ENCODE results near the gene GAS7. TPM values are rescaled to one million over a fixed set of nuclear protein-coding genes. Genes with fewer than 3 reads are reported as not detected.

GAS7 gene
- total RNA-seq, 8 experiments from 2014 or later, result 4.1 to 37.7 (median 9.7) TPM

DNA sequence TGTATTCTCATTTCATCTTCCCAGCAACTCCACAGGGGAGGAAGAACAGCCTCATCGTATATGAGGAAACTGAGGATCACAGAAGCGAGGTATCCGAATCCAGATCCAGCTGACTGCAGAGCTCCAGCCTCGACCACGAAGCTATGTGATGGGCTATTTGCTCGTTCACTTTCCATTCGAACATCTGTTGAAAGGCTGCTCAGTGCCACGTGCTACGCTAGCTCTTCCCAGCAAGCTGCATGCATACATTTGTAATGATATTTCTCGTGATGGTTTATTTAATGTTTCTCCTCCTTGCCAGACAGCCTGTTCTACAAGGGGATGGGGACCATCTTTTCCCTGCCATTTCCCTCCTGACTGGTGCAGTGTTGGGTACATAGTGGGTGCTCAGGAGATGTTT lies 244.9 kb downstream of the GAS7 start:
- Histone ChIP-seq H3K4me3 (no peak overlapping the region), H3K4me1 (replicated peaks in 1 of 2) (peaks cover under 1 to 2% of the 10 kb centered on the region in 2 donors), H3K27ac (no peak overlapping the region)
- in situ Hi-C loops (cut with MboI; ENCODE audit: low pct_unique_long_range_greater_than_20kb in 2 of 9, low sequenced_read_pairs in 9 of 9, unreplicated experiment in 9 of 9), result loop anchor here in 2 of 9 experiments (25.0 kb wide), 2 partner anchors 234 to 284 kb away; partner anchors contain the start of gene GAS7 (in 1 of the 2)
- WGBS, 10 experiments, result 13 to 84% (median 73%) methylated on average over 1 to 10 of the region's 10 CpGs; no CpG with 5 or more reads in 2 of the 10 experiments
- ATAC-seq (replicated peaks in 6 of 8), result peak in 4 of 8 experiments; percentile 16 to 71 (median 48)

DNA sequence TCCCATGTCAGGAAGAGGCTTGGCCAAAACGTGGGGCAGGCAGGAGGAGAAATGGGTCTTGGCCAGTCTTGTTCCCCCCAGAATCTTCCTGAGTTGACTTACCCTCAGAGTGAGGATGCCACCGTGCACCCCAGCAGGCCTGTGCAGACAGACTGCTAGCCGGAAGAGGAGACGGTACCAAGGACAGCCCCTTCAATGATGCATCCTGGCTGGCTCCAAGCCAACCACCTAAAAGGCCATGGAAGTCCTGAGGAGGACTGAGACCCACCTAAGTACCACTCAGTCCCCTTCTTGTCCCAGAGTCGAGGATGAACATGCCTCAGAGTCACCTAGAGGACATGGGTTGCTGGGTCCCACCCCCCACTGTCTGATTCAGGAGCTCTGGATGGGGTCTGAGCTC lies 246.6 kb downstream of the GAS7 start:
- 33 to 100% (median 83%) methylated on average over 1 to 5 of the region's 5 CpGs; no CpG with 5 or more reads in 3 of the 10 experiments for WGBS, 10 experiments
- ATAC-seq (replicated peaks in 6 of 8), result no peak
- H3K4me3 ChIP-seq, result no peak overlapping the region
- in situ Hi-C loops (cut with MboI; ENCODE audit: low pct_unique_long_range_greater_than_20kb in 2 of 9, low sequenced_read_pairs in 9 of 9, unreplicated experiment in 9 of 9), result loop anchor here in 2 of 9 experiments (25.0 kb wide), 2 partner anchors 235 to 285 kb away; partner anchors contain the start of gene GAS7 (in 1 of the 2)
- no peak overlapping the region for H3K27ac ChIP-seq
- no peaks in the 10 kb centered on the region for H3K4me1 ChIP-seq (replicated peaks in 1 of 2)

DNA sequence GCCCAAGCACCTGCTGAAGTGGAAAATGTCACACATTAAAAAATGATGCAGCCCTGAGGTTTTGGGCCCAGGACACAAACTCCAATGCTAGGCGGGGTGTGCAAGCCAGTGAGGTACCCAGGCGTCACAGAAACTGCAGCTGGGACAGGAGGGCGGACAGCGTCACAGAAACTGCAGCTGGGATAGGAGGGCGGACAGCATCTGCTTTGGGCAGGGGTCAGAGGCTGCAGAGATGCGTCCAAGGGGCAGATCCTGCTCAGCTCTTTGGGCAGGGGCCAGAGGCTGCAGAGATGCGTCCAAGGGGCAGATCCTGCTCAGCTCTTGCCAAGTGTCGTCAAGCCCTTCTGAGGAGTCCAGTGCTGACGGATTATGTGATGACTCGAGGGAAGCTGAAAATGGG lies 249.5 kb downstream of the GAS7 start:
- 27 to 80% (median 67%) methylated on average over 1 to 6 of the region's 10 CpGs; no CpG with 5 or more reads in 3 of the 10 experiments for WGBS, 10 experiments
- Histone ChIP-seq H3K27ac (no peak overlapping the region), H3K4me1 (replicated peaks in 1 of 2) (peaks cover 11 to 16% of the 10 kb centered on the region in 2 donors), H3K4me3 (no peak overlapping the region)
- in situ Hi-C loops (cut with MboI; ENCODE audit: low pct_unique_long_range_greater_than_20kb in 2 of 9, low sequenced_read_pairs in 9 of 9, unreplicated experiment in 9 of 9), result loop anchor here in 2 of 9 experiments (25.0 kb wide), 2 partner anchors 363 to 663 kb away; no protein-coding TSS in a partner anchor
- no peak for ATAC-seq (replicated peaks in 6 of 8)

DNA sequence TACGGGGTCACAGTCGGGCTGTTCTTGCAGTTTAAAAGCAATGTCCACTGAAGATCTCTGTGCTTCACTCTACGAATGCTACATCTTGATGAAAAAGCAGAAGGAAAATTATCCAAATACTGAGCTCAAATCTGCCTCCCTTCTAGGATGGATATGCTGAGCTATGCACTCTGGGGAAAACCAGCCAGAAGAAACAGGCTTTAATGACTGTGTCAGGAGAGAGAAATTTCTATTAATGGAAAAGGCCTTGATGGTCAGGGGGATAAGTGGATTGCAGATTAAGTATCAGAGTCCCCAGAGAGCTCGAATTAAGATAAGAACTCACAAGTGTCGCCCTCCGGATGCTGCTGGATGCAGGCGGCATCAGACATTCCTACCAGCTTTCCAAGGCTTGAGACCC lies 253.7 kb downstream of the GAS7 start:
- H3K27ac ChIP-seq, result peak overlapping the region; percentile 66 to 73
- in situ Hi-C loops (cut with MboI; ENCODE audit: low pct_unique_long_range_greater_than_20kb in 2 of 9, low sequenced_read_pairs in 9 of 9, unreplicated experiment in 9 of 9), result loop anchor here in 2 of 9 experiments (25.0 kb wide), 2 partner anchors 368 to 668 kb away; no protein-coding TSS in a partner anchor
- H3K4me1 ChIP-seq (replicated peaks in 1 of 2), result peaks cover 11 to 21% of the 10 kb centered on the region in 2 donors
- peak in 5 of 8 experiments; percentile 73 to 95 (median 93) for ATAC-seq (replicated peaks in 6 of 8)
- WGBS, 10 experiments, result 40 to 100% (median 68%) methylated on average over 1 to 3 of the region's 7 CpGs; no CpG with 5 or more reads in 2 of the 10 experiments
- H3K4me3 ChIP-seq, result no peak overlapping the region

DNA sequence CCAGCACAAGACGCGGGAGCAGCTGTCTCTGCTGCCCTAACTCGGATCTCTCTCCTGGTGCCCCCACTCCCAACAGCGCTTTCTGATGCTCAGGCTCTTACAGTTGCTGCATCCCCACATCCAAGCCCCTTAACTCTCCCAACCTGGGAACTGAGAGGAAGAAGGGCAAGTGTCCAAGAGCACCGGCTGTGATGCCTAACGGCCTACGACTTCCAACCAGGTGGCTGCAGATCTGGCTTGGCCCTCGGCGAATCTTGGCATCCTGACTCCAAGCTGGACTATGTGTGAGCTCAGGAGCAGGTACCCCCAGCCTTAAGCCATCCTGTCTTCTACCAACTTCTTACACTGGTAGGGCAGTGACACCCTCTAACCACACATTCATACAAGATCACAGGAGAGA lies 255.1 kb downstream of the GAS7 start:
- WGBS, 10 experiments, result 70 to 100% (median 90%) methylated on average over 2 to 4 of the region's 9 CpGs; no CpG with 5 or more reads in 6 of the 10 experiments
- no peak overlapping the region for H3K27ac ChIP-seq
- ATAC-seq (replicated peaks in 6 of 8), result no peak

DNA sequence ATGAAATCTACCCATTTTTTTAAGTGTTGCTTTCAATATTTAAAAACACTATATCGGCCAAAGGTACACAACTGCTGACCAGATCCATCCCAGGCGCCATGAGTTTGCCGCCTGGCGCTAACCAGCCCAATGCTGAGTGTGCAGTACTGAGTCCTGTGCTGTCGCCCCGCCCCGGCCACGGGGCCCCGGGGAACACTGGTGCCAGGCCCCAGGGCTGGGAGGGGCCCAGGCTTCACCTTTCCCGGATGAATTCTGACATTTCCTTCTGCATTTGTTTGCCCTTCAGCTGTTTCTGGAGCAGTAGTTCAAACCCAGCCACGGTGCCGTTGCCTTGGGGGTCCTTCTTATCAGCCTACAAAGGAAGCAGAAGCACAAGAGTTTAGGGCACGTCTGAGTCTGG lies 255.5 kb downstream of the GAS7 start:
- Histone ChIP-seq H3K4me1 (replicated peaks in 1 of 2) (peaks cover 11 to 21% of the 10 kb centered on the region in 2 donors), H3K27ac (no peak overlapping the region), H3K4me3 (no peak overlapping the region)
- WGBS, 10 experiments, result 75 to 100% (median 93%) methylated on average over 1 to 8 of the region's 13 CpGs; no CpG with 5 or more reads in 5 of the 10 experiments
- in situ Hi-C loops (cut with MboI; ENCODE audit: low pct_unique_long_range_greater_than_20kb in 2 of 9, low sequenced_read_pairs in 9 of 9, unreplicated experiment in 9 of 9), result loop anchor here in 2 of 9 experiments (25.0 kb wide), 2 partner anchors 369 to 669 kb away; no protein-coding TSS in a partner anchor
- ATAC-seq (replicated peaks in 6 of 8), result no peak

More for the DNA sequence above, 255.1 kb downstream of the GAS7 start:
- in situ Hi-C loops (cut with MboI; ENCODE audit: low pct_unique_long_range_greater_than_20kb in 2 of 9, low sequenced_read_pairs in 9 of 9, unreplicated experiment in 9 of 9), result loop anchor here in 2 of 9 experiments (25.0 kb wide), 2 partner anchors 369 to 669 kb away; no protein-coding TSS in a partner anchor
- Histone ChIP-seq H3K4me1 (replicated peaks in 1 of 2) (peaks cover 11 to 21% of the 10 kb centered on the region in 2 donors), H3K4me3 (no peak overlapping the region)

DNA sequence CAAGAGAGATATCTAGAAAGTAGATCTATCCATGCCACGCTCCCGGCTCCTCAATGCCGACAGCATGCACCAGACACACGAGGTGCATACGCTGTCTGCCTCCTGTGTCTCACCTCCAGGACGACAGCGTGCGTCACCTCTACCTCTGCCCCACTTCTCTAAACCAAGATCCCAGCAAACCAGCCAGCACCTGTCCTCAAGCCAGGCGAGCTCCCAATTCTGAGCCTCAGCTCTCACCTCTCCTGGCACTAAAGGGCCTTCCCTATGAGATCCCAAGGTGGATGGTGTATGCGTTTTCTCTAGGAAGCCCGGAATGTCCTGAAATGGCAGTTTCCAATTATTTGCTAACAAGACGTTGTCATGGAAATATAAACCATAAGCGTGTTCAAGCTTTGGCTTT lies 257.1 kb downstream of the GAS7 start:
- H3K27ac ChIP-seq, result no peak overlapping the region
- no peak overlapping the region for H3K4me3 ChIP-seq
- H3K4me1 ChIP-seq (replicated peaks in 1 of 2), result peaks cover 11 to 21% of the 10 kb centered on the region in 2 donors
- 77 to 100% (median 90%) methylated on average over 1 to 10 of the region's 13 CpGs; no CpG with 5 or more reads in 2 of the 10 experiments for WGBS, 10 experiments
- in situ Hi-C loops (cut with MboI; ENCODE audit: low pct_unique_long_range_greater_than_20kb in 2 of 9, low sequenced_read_pairs in 9 of 9, unreplicated experiment in 9 of 9), result loop anchor here in 2 of 9 experiments (25.0 kb wide), 2 partner anchors 371 to 671 kb away; no protein-coding TSS in a partner anchor
- ATAC-seq (replicated peaks in 6 of 8), result no peak

DNA sequence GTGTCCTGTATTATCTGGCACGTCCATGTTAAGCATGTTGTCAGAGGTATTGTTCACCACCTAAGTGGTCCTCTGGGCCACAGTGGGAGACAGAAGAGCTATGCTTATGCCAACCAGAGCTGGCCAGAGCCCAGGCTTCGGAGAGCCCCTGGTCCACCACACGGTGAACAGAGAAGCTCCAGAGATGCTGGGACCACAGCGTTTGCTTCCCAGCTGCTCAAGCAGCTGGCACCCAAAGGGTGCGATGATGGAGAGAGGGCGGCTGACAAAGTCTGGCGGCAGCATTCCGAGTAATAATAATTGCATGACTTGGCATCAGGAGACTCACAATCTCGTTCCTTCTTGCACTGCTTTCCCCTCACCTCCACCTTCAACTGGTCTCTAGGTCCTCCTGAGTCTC lies 257.6 kb downstream of the GAS7 start:
- ATAC-seq (replicated peaks in 6 of 8), result no peak
- in situ Hi-C loops (cut with MboI; ENCODE audit: low pct_unique_long_range_greater_than_20kb in 2 of 9, low sequenced_read_pairs in 9 of 9, unreplicated experiment in 9 of 9), result loop anchor here in 2 of 9 experiments (25.0 kb wide), 2 partner anchors 371 to 671 kb away; no protein-coding TSS in a partner anchor
- Histone ChIP-seq H3K4me1 (replicated peaks in 1 of 2) (peaks cover 11 to 21% of the 10 kb centered on the region in 2 donors), H3K27ac (no peak overlapping the region), H3K4me3 (no peak overlapping the region)
- WGBS, 10 experiments, result 61 to 92% (median 81%) methylated on average over 4 to 7 of the region's 9 CpGs; no CpG with 5 or more reads in 4 of the 10 experiments

DNA sequence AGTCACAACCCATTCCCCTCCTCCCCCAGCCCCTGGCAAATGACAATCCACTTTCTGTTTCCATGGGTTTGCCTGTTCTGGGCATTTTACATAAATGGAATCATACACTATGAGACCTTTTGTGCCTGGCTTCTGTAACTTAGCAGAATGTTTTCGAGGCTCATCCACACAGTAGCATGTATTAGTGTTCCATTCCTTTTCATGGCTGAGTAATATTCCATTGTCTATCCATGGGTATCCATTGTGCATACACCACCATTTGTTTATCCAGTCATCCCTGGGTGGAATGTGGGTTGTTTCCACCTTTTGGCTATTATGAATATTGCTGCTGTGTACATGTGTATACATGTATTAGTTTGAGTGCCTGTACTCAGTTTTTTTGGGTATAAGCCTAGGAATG lies 259.6 kb downstream of the GAS7 start:
- no peak overlapping the region for H3K27ac ChIP-seq
- 50 to 100% (median 86%) methylated on average over 1 of the region's 1 CpG; no CpG with 5 or more reads in 6 of the 10 experiments for WGBS, 10 experiments
- peaks cover 0 to 4% of the 10 kb centered on the region in 2 donors for H3K4me1 ChIP-seq (replicated peaks in 1 of 2)
- no peak for ATAC-seq (replicated peaks in 6 of 8)
- no peak overlapping the region for H3K4me3 ChIP-seq
- in situ Hi-C loops (cut with MboI; ENCODE audit: low pct_unique_long_range_greater_than_20kb in 2 of 9, low sequenced_read_pairs in 9 of 9, unreplicated experiment in 9 of 9), result loop anchor here in 2 of 9 experiments (25.0 kb wide), 2 partner anchors 374 to 674 kb away; no protein-coding TSS in a partner anchor

DNA sequence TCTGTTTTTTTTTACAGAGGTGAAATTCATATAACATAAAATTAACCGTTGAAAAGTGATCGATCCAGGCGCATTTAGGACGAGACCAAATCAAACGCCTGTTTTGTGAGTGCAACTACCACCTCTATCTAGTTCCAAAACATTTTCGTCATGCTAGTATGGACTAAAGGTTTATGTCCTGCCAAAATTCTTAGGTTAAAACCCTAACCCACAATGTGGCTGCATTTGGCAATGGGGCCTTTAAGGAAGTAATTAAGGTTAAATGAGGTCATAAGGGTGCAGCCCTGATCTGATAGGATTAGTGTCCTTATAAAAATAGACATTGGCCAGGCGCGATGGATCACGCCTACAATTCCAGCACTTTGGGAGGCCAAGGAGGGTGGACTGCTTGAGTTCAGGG lies 260.5 kb downstream of the GAS7 start:
- Histone ChIP-seq H3K4me3 (no peak overlapping the region), H3K4me1 (replicated peaks in 1 of 2) (no peaks in the 10 kb centered on the region), H3K27ac (no peak overlapping the region)
- WGBS, 10 experiments, result 30 to 100% (median 84%) methylated on average over 1 to 9 of the region's 9 CpGs; no CpG with 5 or more reads in 2 of the 10 experiments
- in situ Hi-C loops (cut with MboI; ENCODE audit: low pct_unique_long_range_greater_than_20kb in 2 of 9, low sequenced_read_pairs in 9 of 9, unreplicated experiment in 9 of 9), result loop anchor here in 2 of 9 experiments (25.0 kb wide), 2 partner anchors 374 to 674 kb away; no protein-coding TSS in a partner anchor
- ATAC-seq (replicated peaks in 6 of 8), result no peak

DNA sequence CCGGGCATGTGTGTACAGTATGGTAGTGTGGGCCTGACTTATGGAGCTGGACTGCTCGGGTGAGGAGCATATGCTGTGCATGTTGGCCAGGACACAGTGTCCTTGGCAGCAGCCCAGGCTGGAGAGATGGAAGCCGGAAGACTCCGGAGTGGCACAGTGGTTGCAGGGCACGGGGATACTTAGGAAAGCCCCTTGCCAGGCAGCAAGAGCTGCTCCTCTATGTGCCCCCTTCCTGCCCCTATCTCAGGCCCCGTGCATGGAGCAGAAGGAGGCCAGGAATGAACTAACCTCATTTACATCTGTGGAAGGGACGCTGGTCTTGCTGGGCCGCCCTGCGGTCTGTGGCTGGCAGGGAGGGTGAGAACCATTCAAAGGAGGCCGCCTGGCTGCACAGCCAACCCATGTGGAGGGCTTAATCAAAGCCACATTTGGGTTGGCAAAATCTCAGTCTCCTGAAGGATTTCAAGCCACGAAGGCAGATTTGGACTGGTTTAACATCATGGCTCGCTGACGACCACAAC lies 261.1 kb downstream of the GAS7 start:
- ATAC-seq (replicated peaks in 6 of 8), result peak in 3 of 8 experiments; percentile 62 to 74 (median 66)
- in situ Hi-C loops (cut with MboI; ENCODE audit: low pct_unique_long_range_greater_than_20kb in 2 of 9, low sequenced_read_pairs in 9 of 9, unreplicated experiment in 9 of 9), result loop anchor here in 2 of 9 experiments (25.0 kb wide), 2 partner anchors 375 to 675 kb away; no protein-coding TSS in a partner anchor
- Histone ChIP-seq H3K4me1 (replicated peaks in 1 of 2) (no peaks in the 10 kb centered on the region), H3K4me3 (no peak overlapping the region), H3K27ac (no peak overlapping the region)
- WGBS, 10 experiments, result 0 to 100% (median 63%) methylated on average over 2 to 10 of the region's 13 CpGs; no CpG with 5 or more reads in 1 of the 10 experiments

DNA sequence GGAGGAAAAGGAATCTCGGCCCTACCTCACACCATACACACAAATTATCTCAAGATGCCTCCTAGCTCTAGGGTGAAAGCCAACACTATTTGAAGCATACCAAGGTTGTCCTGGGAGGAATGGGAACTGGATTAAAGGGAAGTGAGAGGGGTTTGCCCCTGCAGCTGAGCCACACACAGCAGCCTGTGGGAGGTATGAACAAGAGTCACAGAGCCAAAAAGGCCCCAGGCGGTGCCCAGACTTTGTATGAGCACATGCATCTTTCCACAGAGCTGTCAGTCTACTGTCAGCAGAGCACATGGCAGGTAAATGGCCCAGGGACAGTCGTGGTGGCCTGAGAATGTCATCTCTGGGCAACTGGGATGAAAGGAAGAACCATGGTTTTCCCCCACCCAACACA lies 262.3 kb downstream of the GAS7 start:
- no peak overlapping the region for H3K4me3 ChIP-seq
- H3K4me1 ChIP-seq (replicated peaks in 1 of 2), result no peaks in the 10 kb centered on the region
- in situ Hi-C loops (cut with MboI; ENCODE audit: low pct_unique_long_range_greater_than_20kb in 2 of 9, low sequenced_read_pairs in 9 of 9, unreplicated experiment in 9 of 9), result loop anchor here in 2 of 9 experiments (25.0 kb wide), 2 partner anchors 376 to 676 kb away; no protein-coding TSS in a partner anchor
- 6 to 63% (median 40%) methylated on average over 1 to 2 of the region's 3 CpGs; no CpG with 5 or more reads in 4 of the 10 experiments for WGBS, 10 experiments
- H3K27ac ChIP-seq, result no peak overlapping the region
- peak in 1 of 8 experiments; percentile 9 for ATAC-seq (replicated peaks in 6 of 8)

DNA sequence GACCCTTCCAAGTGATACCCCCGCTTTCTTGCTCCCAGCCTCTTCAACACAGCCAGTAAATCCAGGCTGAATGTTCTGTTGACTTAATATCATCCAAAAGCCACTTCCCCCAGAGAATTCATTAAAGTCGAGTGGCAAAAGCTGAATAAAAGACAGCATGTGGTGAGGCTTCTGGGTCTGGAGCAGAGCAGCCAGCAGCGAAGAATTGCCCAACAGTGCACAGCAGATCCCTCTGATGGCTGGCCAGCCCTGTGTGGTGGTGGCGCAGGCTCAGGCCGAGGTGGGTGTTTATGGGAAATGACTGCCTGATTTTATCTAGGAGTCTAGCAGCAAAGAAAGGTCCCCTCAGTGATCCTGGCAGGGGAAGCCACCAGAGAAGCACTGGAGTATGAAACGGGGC lies 263.0 kb downstream of the GAS7 start:
- WGBS, 10 experiments, result 0 to 88% (median 21%) methylated on average over 1 to 5 of the region's 6 CpGs; no CpG with 5 or more reads in 5 of the 10 experiments
- in situ Hi-C loops (cut with MboI; ENCODE audit: low pct_unique_long_range_greater_than_20kb in 2 of 9, low sequenced_read_pairs in 9 of 9, unreplicated experiment in 9 of 9), result loop anchor here in 2 of 9 experiments (25.0 kb wide), 2 partner anchors 377 to 677 kb away; no protein-coding TSS in a partner anchor
- ATAC-seq (replicated peaks in 6 of 8), result no peak
- H3K4me1 ChIP-seq (replicated peaks in 1 of 2), result no peaks in the 10 kb centered on the region
- H3K27ac ChIP-seq, result no peak overlapping the region
- no peak overlapping the region for H3K4me3 ChIP-seq
